SK-MEL-5 (cell line): Measurements from ENCODE around the gene SLC45A3. TPM values are rescaled to one million over a fixed set of nuclear protein-coding genes. Genes with fewer than 3 reads are reported as not detected.
"Not testable (repeated sequence)": the region's sequence is repeated elsewhere in the genome, so short reads cannot be mapped to it uniquely, and the experiment has no call there.

Experiments used
- DNase-seq: peaks from one replicate; pipeline ENCODE4 v3.0.0-alpha.2; 2016; ENCODE audit warnings: low read depth, low spot score
- in situ Hi-C: cut with HindIII; loops from 2 replicates; pipeline ENCODE4 v1.10.0; 2016; ENCODE audit warnings: low sequenced_read_pairs, high pct_unique_total_duplicates, low pct_unique_long_range_greater_than_20kb
- polyA plus RNA-seq, 2 experiments: library from polyadenylated mRNA; depleted of rRNA; stranded (reverse); fragments of >200 nt; gene quantifications; 2 replicates each; pipeline ENCODE4 v1.2.3, GENCODE V29; 2015
- total RNA-seq: library from RNA; depleted of rRNA; stranded (reverse); fragments of >200 nt; shearing (Covaris generic); gene quantifications from 2 replicates; pipeline ENCODE4 v1.2.3, GENCODE V29; 2014; rRNA removed

SLC45A3 gene, protein sequence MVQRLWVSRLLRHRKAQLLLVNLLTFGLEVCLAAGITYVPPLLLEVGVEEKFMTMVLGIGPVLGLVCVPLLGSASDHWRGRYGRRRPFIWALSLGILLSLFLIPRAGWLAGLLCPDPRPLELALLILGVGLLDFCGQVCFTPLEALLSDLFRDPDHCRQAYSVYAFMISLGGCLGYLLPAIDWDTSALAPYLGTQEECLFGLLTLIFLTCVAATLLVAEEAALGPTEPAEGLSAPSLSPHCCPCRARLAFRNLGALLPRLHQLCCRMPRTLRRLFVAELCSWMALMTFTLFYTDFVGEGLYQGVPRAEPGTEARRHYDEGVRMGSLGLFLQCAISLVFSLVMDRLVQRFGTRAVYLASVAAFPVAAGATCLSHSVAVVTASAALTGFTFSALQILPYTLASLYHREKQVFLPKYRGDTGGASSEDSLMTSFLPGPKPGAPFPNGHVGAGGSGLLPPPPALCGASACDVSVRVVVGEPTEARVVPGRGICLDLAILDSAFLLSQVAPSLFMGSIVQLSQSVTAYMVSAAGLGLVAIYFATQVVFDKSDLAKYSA
- total RNA-seq: 5.5 and 5.8 TPM in 2 replicates
- 6.9 and 7.8 TPM in 2 replicates for polyA plus RNA-seq (2015; cell fraction: cytosol; rRNA removed)
- polyA plus RNA-seq (2015; cell fraction: nucleus; rRNA removed): 8.4 and 9.5 TPM in 2 replicates

- DNase-seq: peak; percentile 40
- in situ Hi-C loops: no loop called here
Measured at GRCh38 chr1:205680073-205680851, at the start of gene SLC45A3. Gene SLC45A3 (minus strand): TSS chr1:205680509. CDS start chr1:205664656, 15,853 bp downstream.

GRCh38 chr1:205726619-205727125 is 46.4 kb upstream of the SLC45A3 start:
- in situ Hi-C loops: no loop called here
- DNase-seq: no peak

DNA sequence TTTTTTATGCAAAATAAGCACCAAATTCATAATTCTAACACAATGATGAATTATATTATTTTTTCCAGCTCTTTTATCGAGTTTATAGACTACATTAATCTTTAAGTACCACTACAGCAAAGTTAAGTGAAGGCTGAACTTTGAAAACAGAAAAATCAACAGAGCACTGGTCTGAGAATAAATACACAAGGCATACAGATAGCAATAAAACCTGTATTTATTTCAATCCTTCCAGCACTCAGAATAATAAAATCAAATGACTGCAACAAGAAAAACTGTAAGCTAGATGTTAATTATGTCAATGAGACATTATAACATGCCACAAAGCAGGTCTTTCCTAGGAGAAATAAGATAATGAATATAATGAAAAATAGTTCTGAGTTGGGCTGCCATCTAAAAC is 45.2 kb upstream of the SLC45A3 start:
- in situ Hi-C loops: no loop called here
- no peak for DNase-seq

DNA sequence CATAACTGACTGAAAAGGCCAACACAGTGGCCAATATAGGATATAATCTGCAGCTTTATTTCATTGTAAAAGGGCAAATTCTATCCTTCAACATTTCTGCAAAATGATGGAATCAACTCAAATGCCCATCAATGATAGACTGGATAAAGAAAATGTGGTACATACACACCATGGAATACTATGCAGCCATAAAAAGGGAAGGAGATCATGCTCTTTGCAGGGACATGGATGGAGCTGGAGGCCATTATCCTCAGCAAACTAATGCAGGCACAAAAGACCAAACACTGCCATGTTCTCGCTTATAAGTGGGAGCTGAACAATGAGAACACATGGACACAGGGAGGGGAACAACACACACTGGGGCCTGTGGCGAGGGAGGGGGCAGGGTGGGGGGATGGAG is 40.4 kb upstream of the SLC45A3 start:
- in situ Hi-C loops, DNase-seq: not testable (repeated sequence)

GRCh38 chr1:205719762-205720161 is 39.5 kb upstream of the SLC45A3 start:
- in situ Hi-C loops: no loop called here
- DNase-seq: no peak

DNA sequence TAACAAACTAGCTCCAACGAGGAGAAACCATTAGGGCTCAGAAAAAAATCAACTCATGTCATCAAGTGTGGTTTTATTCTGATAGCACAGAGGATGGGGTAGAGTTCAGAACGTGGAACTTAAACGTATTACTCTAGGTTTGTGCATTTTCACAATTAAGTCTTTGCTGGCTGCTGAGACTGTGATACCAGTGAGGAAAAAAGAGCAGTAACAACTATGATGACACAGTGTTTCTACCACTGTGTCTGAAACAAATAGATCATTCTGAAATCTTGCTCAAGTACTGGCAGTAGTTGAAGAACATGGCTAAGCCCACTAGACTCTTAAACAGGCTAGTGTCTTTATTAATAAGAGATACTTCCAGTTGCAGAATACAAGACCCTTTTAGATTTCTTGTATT is 38.7 kb upstream of the SLC45A3 start:
- in situ Hi-C loops: no loop called here
- DNase-seq: no peak

DNA sequence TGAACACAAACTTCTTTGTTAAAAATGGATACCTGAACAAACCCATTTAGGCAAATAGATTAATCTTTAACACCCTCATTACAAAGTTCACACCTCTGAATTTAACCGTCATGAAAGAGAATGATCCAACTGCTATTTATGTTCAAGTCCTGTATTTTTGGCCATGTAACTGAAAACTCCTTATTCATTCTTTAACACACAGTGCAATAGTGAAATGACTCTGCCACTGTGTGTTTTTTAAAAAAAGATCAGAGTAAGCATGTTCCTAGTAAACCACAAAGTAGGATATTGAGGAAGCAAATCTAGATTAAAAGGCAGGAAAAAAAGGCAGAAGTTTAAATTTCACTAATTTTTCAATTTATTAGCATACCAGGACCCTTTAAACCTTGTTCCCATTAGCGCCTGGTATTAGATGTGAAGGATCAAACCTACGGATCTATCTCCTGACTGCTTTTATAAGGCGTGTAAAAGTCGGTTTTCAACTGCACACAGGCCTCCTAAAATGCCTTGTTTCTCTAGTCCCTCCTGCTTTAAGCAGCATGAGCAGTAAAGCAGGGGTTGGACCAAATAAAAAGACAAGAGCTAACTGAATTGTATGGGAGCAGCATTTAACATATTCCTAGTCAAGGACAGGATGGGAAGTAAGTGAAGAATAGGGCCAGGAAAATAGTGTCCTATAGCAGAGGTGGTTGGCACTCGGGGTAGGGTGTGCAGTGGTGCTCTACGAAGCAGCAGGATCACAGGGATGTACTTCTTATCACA is 36.2 kb upstream of the SLC45A3 start:
- in situ Hi-C loops: no loop called here
- no peak for DNase-seq

DNA sequence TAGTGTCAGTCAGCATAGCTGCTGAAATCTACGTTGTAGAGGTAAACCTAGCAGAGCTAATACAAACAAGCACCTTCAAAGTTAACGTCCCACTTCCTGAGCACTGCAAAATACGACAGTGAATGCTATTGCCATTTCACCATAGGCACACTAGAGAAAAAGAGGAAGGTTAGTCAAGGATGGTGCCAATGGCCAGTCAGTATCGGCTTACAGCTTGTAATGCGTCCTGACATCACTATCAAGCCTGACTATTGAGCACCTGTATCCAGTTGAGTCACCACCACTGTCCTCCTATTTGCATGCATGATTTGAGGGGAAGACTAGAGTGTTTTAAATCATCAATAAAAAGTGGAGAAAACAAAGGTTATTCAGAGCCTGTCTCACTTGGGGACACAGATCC is 35.3 kb upstream of the SLC45A3 start:
- DNase-seq: no peak
- in situ Hi-C loops: no loop called here

GRCh38 chr1:205714906-205715246 is 34.6 kb upstream of the SLC45A3 start:
- in situ Hi-C loops: no loop called here
- DNase-seq: no peak

DNA sequence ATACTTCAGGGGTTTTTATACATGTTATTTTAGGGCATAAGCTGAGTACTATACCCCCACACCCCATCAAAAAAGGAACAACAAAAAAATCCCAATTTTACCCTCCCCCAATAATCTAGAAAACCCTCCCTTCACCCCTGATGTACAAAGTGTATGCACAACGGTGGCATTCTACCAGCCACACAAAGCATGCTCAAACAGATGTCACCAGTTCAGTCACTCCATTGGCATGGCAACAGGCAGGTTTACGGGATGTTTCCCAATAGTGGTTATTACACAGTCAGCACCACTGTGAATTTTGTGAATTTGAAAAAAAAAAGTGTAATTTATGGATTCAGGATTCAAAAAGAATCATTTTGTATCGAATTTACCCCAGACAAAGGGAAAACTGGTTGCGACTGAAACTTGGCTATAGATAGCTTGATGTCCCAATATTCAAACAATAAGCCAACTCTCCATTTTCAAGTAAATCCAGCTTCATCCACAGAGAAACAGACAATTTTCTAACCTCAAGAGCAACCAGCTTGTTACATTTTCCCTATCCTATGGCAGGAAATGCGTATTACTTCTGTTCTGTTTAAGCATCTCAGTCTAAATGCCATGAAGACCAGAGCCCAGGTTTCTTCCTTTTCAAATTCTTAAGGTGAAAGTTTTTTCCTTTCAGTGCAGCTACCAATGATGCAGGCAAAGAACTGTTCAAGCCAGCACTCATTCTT is 34.0 kb upstream of the SLC45A3 start:
- no peak for DNase-seq
- in situ Hi-C loops: no loop called here

DNA sequence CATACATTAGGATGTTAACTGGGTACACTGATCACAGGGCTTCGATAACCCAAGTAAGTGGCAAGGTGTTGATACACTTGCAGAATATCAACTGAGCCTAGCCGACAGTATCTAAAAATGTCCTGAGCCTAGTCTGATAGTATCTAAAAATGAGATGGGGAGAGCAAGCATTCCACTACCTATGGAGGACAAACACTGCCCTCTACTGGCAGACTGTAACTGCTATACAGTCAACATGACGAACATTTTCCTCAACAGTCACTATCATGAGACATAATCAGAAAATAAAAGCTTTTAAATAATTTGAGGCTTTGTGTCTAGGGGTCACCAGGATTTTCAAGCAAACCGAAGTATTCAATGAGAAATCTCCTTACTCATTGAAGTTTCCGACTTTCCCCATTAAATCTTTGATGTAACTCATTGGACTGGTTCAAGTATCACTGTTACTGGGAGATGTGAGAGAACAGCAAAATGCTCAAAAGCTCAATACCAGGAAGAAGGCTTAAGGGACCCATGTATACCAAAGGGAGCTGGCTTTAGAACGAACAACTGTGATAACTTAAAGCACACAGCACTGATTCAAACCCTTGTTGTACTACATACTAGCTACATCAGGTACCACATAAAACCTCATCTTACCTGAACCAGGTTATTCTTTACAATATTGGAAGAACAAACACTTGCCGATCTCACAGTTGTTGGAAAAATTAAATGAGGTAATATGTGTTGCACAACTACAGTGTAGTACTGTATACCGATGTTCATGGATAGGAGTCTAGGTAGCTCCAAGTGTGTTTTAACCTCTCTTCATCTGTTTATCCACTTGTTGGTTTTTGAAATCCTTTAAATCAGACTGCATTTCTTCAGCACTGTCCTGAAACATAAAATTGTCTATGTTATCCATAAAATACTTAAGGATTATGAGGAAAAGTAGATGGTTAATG is 31.1 kb upstream of the SLC45A3 start:
- peak; percentile 86 for DNase-seq
- in situ Hi-C loops: no loop called here

DNA sequence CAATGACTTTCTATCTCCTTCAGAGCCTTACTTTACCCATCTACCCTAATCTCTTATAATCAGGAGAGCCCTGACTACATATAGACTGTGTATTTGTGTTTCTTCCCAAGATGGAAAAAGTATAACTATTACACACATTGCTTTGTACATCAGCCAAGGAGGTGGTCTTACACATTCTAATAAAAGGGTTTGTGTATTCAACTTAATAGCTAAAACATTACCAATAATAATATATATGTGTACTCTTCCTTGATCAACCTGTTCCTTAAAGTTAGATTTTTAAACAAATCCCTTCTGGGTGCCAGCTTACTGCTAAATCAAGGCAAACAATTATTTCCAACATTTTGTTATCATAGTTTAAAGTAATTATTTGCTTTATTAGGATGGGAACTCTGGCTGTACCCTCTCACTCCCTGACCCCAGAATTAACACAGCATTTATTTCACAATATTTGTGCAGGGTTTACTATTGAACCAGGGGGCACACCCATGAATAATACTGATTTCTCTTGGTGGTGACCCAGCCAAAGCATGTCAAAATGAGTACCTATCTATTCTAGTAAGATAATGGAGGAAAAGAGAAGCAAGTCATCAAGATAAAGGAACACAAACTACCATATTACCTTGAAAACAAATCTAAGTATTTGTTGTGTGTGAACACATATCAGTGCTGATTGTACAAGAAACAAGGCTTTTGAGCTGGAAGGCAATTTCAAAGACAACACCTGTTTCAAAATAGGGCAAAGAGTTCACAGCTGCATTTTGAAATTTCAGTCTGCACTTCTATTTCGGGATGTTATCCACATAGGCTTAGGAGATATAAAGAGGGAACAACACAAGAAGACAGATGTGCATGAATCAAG is 30.1 kb upstream of the SLC45A3 start:
- no peak for DNase-seq

DNA sequence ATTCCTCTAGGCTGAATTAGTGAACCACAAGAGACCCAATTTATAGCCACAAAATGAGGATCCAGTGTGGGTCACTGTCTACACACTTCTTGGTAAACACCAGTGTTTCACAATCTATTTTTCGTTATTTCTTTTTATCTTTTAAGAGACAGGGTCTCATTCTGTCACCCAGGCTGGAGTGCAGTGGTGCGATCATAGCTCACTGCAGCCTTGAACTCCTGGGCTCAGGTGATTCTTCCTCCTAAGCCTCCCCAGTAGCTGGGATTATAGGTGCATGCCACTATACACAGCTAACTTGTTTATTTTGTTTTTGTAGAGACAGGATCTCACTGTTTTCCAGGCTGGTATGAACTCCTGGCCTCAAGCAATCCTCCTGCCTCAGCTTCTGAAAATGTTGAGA is 29.3 kb upstream of the SLC45A3 start:
- in situ Hi-C loops: no loop called here
- DNase-seq: no peak

More for the DNA sequence above, 30.1 kb upstream of the SLC45A3 start:
- in situ Hi-C loops: no loop called here

DNA sequence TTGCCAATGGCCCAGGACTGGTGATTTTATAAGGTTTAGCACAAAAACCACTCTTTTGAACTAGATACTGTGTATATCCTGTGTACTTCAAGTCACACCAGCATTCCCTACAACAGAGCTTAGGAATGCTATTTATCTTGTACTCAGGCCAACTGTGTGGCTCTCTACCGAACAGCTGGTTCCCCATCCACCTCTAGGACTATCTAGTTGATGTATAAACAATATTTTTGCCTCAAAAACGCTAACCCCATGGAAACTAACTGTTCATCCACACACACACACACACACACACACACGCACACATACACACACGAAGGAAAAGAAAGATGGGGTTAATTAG is 28.7 kb upstream of the SLC45A3 start:
- DNase-seq: no peak
- in situ Hi-C loops: no loop called here
